SU-DHL-6 (cell line): Measurements from ENCODE around the gene HHATL.

Experiments
- CTCF ChIP-seq: fragments of 200-600 bp; sonication (generic); IDR thresholded peaks from one replicate; pipeline ENCODE4 v1.5.1; 2017; ENCODE audit warnings: antibody characterized with exemption, mild to moderate bottlenecking, low read length, moderate library complexity; ENCODE audit not compliant: insufficient read depth, poor library complexity, severe bottlenecking
- EZH2phosphoT487 ChIP-seq: fragments of 200-600 bp; sonication (generic), shearing (Covaris generic); conservative IDR thresholded peaks from 2 replicates; pipeline ENCODE4 v1.6.1; 2018; ENCODE audit warnings: mild to moderate bottlenecking, antibody characterized with exemption, low read length, moderate library complexity, mixed read lengths

- TF ChIP-seq CTCF (no peak), EZH2phosphoT487 (no peak)
Observed at GRCh38 chr3:42653303-42653559, 49.4 kb downstream of the HHATL start.
